C4-2B (cell line): ENCODE results near the gene CX3CR1.

Source experiments
- ZFX ChIP-seq: fragments of 450-650 bp; IDR thresholded peaks from 2 replicates; pipeline ENCODE4 v1.6.1; 2017
- TF ChIP-seq, protein P1 (sequence below): fragments of 450-650 bp; conservative IDR thresholded peaks from 2 replicates; pipeline ENCODE4 v1.5.1; 2017; ENCODE audit warnings: mild to moderate bottlenecking

DNA sequence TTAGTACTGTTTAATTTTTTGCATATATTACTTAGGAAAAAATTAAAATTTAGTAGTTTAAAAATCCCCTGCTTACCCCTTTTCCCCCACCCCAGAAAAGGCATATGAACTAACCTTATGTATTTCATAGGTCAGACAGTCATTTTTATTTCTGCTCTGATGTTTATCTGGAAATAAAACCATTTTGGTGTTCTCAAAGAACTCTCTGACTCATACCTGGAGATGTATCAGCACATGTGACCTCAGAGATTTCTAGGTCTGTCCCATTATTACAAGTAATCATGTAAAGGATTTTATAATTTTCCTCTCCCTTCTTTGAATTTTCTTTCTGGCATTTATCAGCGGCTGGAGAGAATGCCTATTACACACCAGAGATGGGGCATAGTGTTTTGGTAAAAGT lies 35.6 kb upstream of the CX3CR1 start:
- TF ChIP-seq, protein P1, sequence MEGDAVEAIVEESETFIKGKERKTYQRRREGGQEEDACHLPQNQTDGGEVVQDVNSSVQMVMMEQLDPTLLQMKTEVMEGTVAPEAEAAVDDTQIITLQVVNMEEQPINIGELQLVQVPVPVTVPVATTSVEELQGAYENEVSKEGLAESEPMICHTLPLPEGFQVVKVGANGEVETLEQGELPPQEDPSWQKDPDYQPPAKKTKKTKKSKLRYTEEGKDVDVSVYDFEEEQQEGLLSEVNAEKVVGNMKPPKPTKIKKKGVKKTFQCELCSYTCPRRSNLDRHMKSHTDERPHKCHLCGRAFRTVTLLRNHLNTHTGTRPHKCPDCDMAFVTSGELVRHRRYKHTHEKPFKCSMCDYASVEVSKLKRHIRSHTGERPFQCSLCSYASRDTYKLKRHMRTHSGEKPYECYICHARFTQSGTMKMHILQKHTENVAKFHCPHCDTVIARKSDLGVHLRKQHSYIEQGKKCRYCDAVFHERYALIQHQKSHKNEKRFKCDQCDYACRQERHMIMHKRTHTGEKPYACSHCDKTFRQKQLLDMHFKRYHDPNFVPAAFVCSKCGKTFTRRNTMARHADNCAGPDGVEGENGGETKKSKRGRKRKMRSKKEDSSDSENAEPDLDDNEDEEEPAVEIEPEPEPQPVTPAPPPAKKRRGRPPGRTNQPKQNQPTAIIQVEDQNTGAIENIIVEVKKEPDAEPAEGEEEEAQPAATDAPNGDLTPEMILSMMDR = no peak
- no peak for TF ChIP-seq ZFX
